Tibial nerve (tissue), 4 donors: ENCODE results near the gene PLA2G6.

Source experiments
- EP300 ChIP-seq, 2 donors: sonication (generic); formaldehyde crosslinking; IDR thresholded peaks; one replicate each; pipeline ENCODE4 v1.6.1; 2017; ENCODE audit warnings: antibody characterized with exemption in 2 of 2, mild to moderate bottlenecking in 1 of 2
- POLR2A ChIP-seq, 2 donors: fragments of 450-650 bp; IDR thresholded peaks; one replicate each; pipeline ENCODE4 v1.6.1; 2017; ENCODE audit warnings: antibody characterized with exemption in 2 of 2, mild to moderate bottlenecking in 2 of 2, moderate library complexity in 2 of 2
- TF ChIP-seq, protein P1 (sequence below), 5 experiments: fragments of 200-600 bp in 3 of 5; fragments of 450-650 bp in 2 of 5; sonication (generic) in 3 of 5; IDR thresholded peaks; one replicate each; pipeline ENCODE4 v1.5.1; 2016 to 2019; ENCODE audit warnings: antibody characterized with exemption in 5 of 5, mild to moderate bottlenecking in 3 of 5, moderate library complexity in 2 of 5

DNA sequence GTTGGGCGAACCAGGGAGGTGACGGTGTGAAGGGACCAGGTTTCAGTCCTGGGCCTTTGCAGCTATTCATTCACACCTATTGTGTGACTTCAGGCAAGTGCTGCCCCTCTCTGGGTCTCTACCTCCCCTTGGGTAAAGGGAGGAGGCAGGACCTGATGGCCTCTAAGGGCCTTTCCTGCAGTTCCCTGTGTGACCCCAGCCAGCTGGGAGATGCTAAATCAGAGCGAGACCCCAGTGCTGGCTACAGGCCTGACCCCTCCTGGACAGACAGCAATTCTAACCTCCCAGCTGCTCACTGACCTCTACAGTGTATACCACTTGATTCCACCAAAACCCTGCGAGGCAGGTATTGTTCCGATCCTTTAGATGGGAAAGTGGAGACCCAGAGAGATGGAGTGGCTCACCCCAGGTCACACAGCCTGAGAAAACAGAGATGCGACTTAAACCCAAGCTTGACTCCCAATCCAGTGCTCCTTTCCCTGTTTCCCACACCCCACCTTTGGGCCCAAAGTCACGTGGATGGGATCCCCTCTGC lies 26.3 kb upstream of the PLA2G6 start:
- TF ChIP-seq, protein P1, sequence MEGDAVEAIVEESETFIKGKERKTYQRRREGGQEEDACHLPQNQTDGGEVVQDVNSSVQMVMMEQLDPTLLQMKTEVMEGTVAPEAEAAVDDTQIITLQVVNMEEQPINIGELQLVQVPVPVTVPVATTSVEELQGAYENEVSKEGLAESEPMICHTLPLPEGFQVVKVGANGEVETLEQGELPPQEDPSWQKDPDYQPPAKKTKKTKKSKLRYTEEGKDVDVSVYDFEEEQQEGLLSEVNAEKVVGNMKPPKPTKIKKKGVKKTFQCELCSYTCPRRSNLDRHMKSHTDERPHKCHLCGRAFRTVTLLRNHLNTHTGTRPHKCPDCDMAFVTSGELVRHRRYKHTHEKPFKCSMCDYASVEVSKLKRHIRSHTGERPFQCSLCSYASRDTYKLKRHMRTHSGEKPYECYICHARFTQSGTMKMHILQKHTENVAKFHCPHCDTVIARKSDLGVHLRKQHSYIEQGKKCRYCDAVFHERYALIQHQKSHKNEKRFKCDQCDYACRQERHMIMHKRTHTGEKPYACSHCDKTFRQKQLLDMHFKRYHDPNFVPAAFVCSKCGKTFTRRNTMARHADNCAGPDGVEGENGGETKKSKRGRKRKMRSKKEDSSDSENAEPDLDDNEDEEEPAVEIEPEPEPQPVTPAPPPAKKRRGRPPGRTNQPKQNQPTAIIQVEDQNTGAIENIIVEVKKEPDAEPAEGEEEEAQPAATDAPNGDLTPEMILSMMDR (IDR thresholded peaks at IDR 0.05) = no peak
- no peak for TF ChIP-seq POLR2A (IDR thresholded peaks at IDR 0.05)
- no peak for TF ChIP-seq EP300 (IDR thresholded peaks at IDR 0.05)
